Endothelial cell of umbilical vein (primary cell): Measurements from ENCODE around the gene PNCK. TPM values are rescaled to one million over a fixed set of nuclear protein-coding genes. Genes with fewer than 3 reads are reported as not detected.

Experiments
- BruUV-seq: library from RNA; stranded (reverse); fragments of 400-500 nt; replicated peaks from 2 replicates; lab custom pipeline; 2021; lab: Mats Ljungman, UMichigan
- CTCF ChIA-PET: fragments of 300-600, 350-600 bp; sonication (Branson Sonifier 250); formaldehyde crosslinking; loops from one replicate; lab custom pipeline; 2021; ENCODE audit warnings: antibody characterized with exemption, inconsistent platforms; lab: Charles Lee
- POLR2A ChIA-PET: fragments of 300-600, 350-600 bp; sonication (Branson Sonifier 250); formaldehyde crosslinking; loops from one replicate; lab custom pipeline; 2021; ENCODE audit warnings: antibody characterized with exemption, inconsistent platforms; lab: Charles Lee
- DNase-seq: peaks from one replicate; pipeline ENCODE4 v3.0.0-alpha.2; 2011; ENCODE audit warnings: low read depth, low spot score
- FAIRE-seq: peaks from 2 replicates; lab custom pipeline; 2011; peaks lifted over from hg19 to GRCh38; lab: Jason Lieb, UNC
- H2AFZ ChIP-seq: 2 replicates; pipeline ENCODE4 v1.6.0; 2012; ENCODE audit warnings: low read depth, low read length, control low read depth, inconsistent platforms
- H3K27ac ChIP-seq: 2 replicates; pipeline ENCODE4 v1.5.1; 2011; ENCODE audit warnings: low read depth, mild to moderate bottlenecking, control low read depth, low read length, moderate library complexity; ENCODE audit not compliant: insufficient read depth
- H3K27me3 ChIP-seq, 2 experiments: 2 replicates each; pipeline versions ENCODE4 v1.6.0 to v1.6.1; 2011; ENCODE audit warnings: low read length in 2 of 2, mixed read lengths in 1 of 2; ENCODE audit not compliant: control insufficient read depth in 2 of 2, insufficient read depth in 2 of 2
- H3K36me3 ChIP-seq, 2 experiments: 2 replicates in 1 of 2; 3 replicates in 1 of 2; pipeline ENCODE4 v1.5.1; 2011; ENCODE audit warnings: low read length in 2 of 2, mild to moderate bottlenecking in 1 of 2, moderate library complexity in 1 of 2; ENCODE audit not compliant: control insufficient read depth in 2 of 2, insufficient read depth in 2 of 2; ENCODE audit errors: extremely low read depth in 1 of 2
- H3K4me1 ChIP-seq: 3 replicates; pipeline ENCODE4 v1.5.1; 2011; ENCODE audit warnings: mild to moderate bottlenecking, low read length; ENCODE audit not compliant: control insufficient read depth, insufficient read depth; ENCODE audit errors: extremely low read depth
- H3K4me2 ChIP-seq: 2 replicates; pipeline ENCODE4 v1.6.1; 2011; ENCODE audit warnings: low read length, control low read depth, mixed read lengths; ENCODE audit not compliant: insufficient read depth
- H3K4me3 ChIP-seq, 3 experiments: fragments of 200-600 bp in 1 of 3; sonication (generic), shearing (Covaris generic) in 1 of 3; replicated peaks in 1 of 3; 2 replicates each; pipeline ENCODE4 v1.5.1; 2011 to 2016; ENCODE audit warnings: control low read depth in 3 of 3, low read length in 3 of 3, mild to moderate bottlenecking in 2 of 3, inconsistent platforms in 1 of 3, low read depth in 1 of 3, moderate library complexity in 1 of 3; ENCODE audit not compliant: insufficient read depth in 1 of 3
- H3K79me2 ChIP-seq: 2 replicates; pipeline ENCODE4 v1.6.0; 2012; ENCODE audit warnings: low read length, inconsistent platforms; ENCODE audit not compliant: control insufficient read depth, insufficient read depth
- H3K9ac ChIP-seq: replicated peaks from 2 replicates; pipeline ENCODE3; 2011; ENCODE audit warnings: low read length, control low read depth; ENCODE audit not compliant: insufficient read depth; ENCODE audit errors: extremely low read depth
- H3K9me1 ChIP-seq: replicated peaks from 3 replicates; pipeline ENCODE4 v1.6.0; 2011; ENCODE audit warnings: mild to moderate bottlenecking, low read length; ENCODE audit not compliant: control insufficient read depth, insufficient read depth; ENCODE audit errors: extremely low read depth
- H3K9me3 ChIP-seq: replicated peaks from 2 replicates; pipeline ENCODE4 v1.5.1; 2012; ENCODE audit warnings: low read length, inconsistent platforms; ENCODE audit not compliant: control insufficient read depth, insufficient read depth
- H4K20me1 ChIP-seq: replicated peaks from 2 replicates; pipeline ENCODE3; 2011; ENCODE audit warnings: mild to moderate bottlenecking, low read length; ENCODE audit not compliant: control insufficient read depth, insufficient read depth; ENCODE audit errors: extremely low read depth
- CTCF ChIP-seq, 2 donors: IDR thresholded peaks; 1 replicate in 1 of 2; 2 replicates in 1 of 2; pipeline ENCODE4 v1.5.1; 2011; ENCODE audit warnings: low read length in 2 of 2, mild to moderate bottlenecking in 2 of 2, moderate library complexity in 2 of 2, control low read depth in 1 of 2, inconsistent platforms in 1 of 2, low read depth in 1 of 2; ENCODE audit not compliant: insufficient read depth in 1 of 2; ENCODE audit errors: extremely low read depth in 1 of 2
- EZH2 ChIP-seq: IDR thresholded peaks from 2 replicates; pipeline ENCODE4 v1.6.1; 2012; ENCODE audit warnings: borderline replicate concordance, low read depth, mild to moderate bottlenecking, moderate library complexity, low read length, inconsistent platforms; ENCODE audit not compliant: severe bottlenecking
- FOS ChIP-seq: IDR thresholded peaks from 2 replicates; pipeline ENCODE4 v1.6.1; 2011; ENCODE audit warnings: mild to moderate bottlenecking, low read length, moderate library complexity, borderline replicate concordance; ENCODE audit not compliant: insufficient read depth
- GATA2 ChIP-seq: IDR thresholded peaks from 2 replicates; pipeline ENCODE4 v1.7.0; 2011; ENCODE audit warnings: low read depth, mild to moderate bottlenecking, moderate library complexity, mixed read lengths, low read length; ENCODE audit not compliant: insufficient read length, insufficient read depth
- JUN ChIP-seq: IDR thresholded peaks from 2 replicates; pipeline ENCODE4 v1.6.1; 2011; ENCODE audit warnings: borderline replicate concordance, low read depth; ENCODE audit not compliant: insufficient read length, insufficient read depth
- MAX ChIP-seq: IDR thresholded peaks from 2 replicates; pipeline ENCODE4 v1.6.1; 2011; ENCODE audit not compliant: insufficient read depth, insufficient read length
- MYC ChIP-seq: IDR thresholded peaks from one replicate; pipeline ENCODE4 v1.6.1; 2011; ENCODE audit warnings: mild to moderate bottlenecking, low read depth, low read length
- POLR2A ChIP-seq: IDR thresholded peaks from 2 replicates; pipeline ENCODE4 v1.6.1; 2012; ENCODE audit warnings: low read depth, mild to moderate bottlenecking, control low read depth, low read length
- POLR2AphosphoS5 ChIP-seq: IDR thresholded peaks from 2 replicates; pipeline ENCODE4 v1.6.1; 2012; ENCODE audit warnings: low read depth, mild to moderate bottlenecking, control low read depth, low read length, moderate library complexity; ENCODE audit not compliant: insufficient read depth
- dilution Hi-C: fragments of 300-500 bp; cut with MboI; formaldehyde crosslinking; loops from one replicate; pipeline ENCODE4 v1.15.0; 2019; ENCODE audit warnings: low sequenced_read_pairs; ENCODE audit not compliant: extremely low pct_ligation_motif_present
- intact Hi-C: fragments of 100-400 bp; cut with micrococcal nuclease; formaldehyde crosslinking; loops from one replicate; pipeline ENCODE4 v1.10.0; 2022
- polyA plus RNA-seq, 4 experiments: library from polyadenylated mRNA; depleted of rRNA in 3 of 4; stranded (reverse) in 3 of 4; unstranded in 1 of 4; fragments of >200 nt; gene quantifications; 2 replicates each; pipeline versions ENCODE4 v1.2.1 to v1.2.3, GENCODE V29; 2011 to 2012; ENCODE audit warnings: missing spikeins in 1 of 4
- total RNA-seq: library from RNA; stranded (reverse); gene quantifications from 2 replicates; pipeline ENCODE4 v1.2.3, GENCODE V29; 2021

The PNCK gene
- total and polyA plus RNA-seq, 2 donors (not counting 3 experiments of a cell fraction or from before 2014, with no cell fraction given), result 0.12 TPM; not detected in 1

GRCh38 chrX:153670748-153671588 lies 2.6 kb downstream of the PNCK start:
- intact Hi-C loops (no loop called here), dilution Hi-C loops (no loop called here)
- Histone ChIP-seq H3K9me3 (no peaks in the 10 kb centered on the region), H3K36me3 (no peaks in the 10 kb centered on the region), H3K9ac (no peak overlapping the region), H3K9me1 (no peaks in the 10 kb centered on the region), H3K27ac (no peak overlapping the region), H3K4me3 (no peak overlapping the region), H3K79me2 (no peaks in the 10 kb centered on the region), H3K4me2 (no peak overlapping the region), H2AFZ (no peak overlapping the region), H3K4me1 (no peaks in the 10 kb centered on the region), H3K27me3 (peaks cover 5 to 12% of the 10 kb centered on the region in 2 experiments), H4K20me1 (no peaks in the 10 kb centered on the region)
- no TSS peak for BruUV-seq
- no peak for TF ChIP-seq FOS
- TF ChIP-seq JUN, result no peak
- no peak for TF ChIP-seq EZH2
- TF ChIP-seq POLR2AphosphoS5, result no peak
- no peak for TF ChIP-seq GATA2
- TF ChIP-seq CTCF (IDR thresholded peaks at IDR 0.05; ENCODE audit: extremely low read depth in 1 of 2, insufficient read depth in 1 of 2, low read depth in 1 of 2, low read length in 2 of 2), result no peak
- TF ChIP-seq MYC, result no peak
- TF ChIP-seq POLR2A, result no peak
- no peak for TF ChIP-seq MAX
- no peak for FAIRE-seq
- CTCF ChIA-PET, result interaction anchor here (0.8 to 6.8 kb wide), 7 partner anchors 9 to 132 kb away, joined by 3 to 89 read pairs (median 5); no protein-coding TSS in a partner anchor
- no peak for DNase-seq
- POLR2A ChIA-PET, result no interaction called here
